DMS114 treated with DMSO at 0.1 percent for 48 hours (cell line): ENCODE data around the gene BMP8B.
A peak's percentile ranks its signal among the peaks of the same experiment; 100 is the strongest.

Source experiments
- DNase-seq: peaks from one replicate; lab custom pipeline; 2025; ENCODE audit not compliant: unreplicated experiment; lab: John Stamatoyannopoulos, UW

The BMP8B gene

GRCh38 chr1:39760074-39761008, 28.3 kb downstream of the BMP8B start:
- DNase-seq, result no peak

DNA sequence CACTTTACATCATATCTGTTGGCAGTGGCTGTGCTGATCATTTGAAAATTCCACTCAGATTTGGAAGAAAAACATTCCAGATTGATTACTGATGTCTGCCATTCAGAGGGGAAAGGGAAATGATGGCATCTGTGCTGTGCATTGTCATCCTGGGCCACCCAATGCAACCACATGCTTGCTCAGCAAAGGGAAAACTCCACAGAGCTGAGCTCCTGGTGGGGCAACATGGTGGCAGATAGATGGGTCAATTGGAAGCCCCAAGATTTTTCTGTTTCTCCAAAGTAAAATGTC, 29.3 kb downstream of the BMP8B start:
- DNase-seq, result no peak

DNA sequence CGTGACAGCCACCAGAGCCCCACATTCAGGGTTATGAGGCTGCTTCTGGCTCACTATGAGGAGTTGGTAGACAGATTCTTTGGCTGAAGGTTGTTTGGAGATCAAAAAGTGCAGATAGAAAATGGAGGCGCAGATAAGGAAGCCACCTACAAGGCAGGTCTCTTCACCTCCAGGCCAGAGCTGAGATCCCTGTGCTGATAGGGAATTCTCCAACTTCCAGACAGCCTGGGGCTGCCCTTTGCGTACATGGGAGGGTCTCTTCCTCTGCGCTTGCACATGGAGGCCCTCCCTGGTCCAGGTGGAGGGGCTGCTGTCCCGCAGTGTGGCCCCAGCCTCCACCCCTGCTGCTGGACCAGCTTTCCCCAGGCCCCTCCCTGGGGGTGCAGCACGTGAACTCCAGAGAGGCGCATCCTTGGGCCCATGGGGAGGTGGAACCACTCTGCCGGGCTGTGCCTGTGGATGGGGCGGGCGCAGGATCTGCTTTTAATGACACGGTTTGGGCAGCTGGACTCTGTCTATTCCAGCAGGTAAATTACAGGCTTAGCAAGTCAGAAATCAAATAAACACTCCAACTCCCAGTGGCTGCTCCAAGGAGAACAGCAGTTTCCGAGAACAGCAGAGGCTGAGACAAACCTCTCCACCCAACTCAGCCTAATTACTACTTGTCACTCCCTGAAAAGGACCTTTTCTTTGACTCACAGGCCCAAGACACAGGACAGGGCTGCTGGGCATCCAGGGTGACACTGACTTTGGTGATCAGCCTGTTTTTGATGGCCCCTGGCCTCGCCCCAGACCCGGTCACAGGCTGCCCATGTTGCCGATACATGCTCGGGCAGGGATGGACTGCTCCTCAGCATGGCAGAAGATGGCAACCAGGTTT, 29.9 kb downstream of the BMP8B start:
- no peak for DNase-seq

GRCh38 chr1:39757501-39757900, 31.2 kb downstream of the BMP8B start:
- no peak for DNase-seq

GRCh38 chr1:39755965-39756659, 32.6 kb downstream of the BMP8B start:
- no peak for DNase-seq

GRCh38 chr1:39754906-39755504, 33.7 kb downstream of the BMP8B start:
- DNase-seq, result no peak

DNA sequence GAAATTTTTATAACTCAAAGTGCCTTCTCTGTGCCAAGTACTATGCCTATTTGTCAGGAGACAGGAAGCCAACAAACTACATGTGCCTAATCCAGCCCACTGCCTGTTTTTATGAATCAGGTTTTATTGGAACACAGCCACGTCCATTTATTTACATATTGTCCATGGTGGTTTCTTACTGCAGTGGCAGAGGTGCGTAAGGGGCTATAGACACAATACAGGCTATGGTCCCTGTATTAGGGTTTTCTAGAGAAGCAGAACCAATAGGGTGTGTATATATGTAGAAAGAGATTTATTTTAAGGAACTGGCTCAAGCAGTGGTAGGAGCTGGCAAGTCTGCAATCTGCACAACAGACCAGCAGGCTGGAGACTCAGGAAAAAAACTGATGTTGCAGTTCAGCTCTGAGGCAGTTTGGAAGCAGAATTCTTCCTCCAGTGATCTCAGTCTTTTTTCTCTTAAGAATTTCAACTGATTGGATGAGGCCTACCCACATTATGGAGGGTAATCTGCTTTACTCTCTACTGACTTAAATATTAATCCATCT, 34.6 kb downstream of the BMP8B start:
- DNase-seq, result no peak

GRCh38 chr1:39753132-39754025, 35.3 kb downstream of the BMP8B start:
- DNase-seq, result no peak

- DNase-seq, result no peak
These were observed 36.0 kb downstream of the BMP8B start for GRCh38 chr1:39752703-39753102.

- DNase-seq, result no peak
These were observed 37.1 kb downstream of the BMP8B start for GRCh38 chr1:39751595-39751994.

DNA sequence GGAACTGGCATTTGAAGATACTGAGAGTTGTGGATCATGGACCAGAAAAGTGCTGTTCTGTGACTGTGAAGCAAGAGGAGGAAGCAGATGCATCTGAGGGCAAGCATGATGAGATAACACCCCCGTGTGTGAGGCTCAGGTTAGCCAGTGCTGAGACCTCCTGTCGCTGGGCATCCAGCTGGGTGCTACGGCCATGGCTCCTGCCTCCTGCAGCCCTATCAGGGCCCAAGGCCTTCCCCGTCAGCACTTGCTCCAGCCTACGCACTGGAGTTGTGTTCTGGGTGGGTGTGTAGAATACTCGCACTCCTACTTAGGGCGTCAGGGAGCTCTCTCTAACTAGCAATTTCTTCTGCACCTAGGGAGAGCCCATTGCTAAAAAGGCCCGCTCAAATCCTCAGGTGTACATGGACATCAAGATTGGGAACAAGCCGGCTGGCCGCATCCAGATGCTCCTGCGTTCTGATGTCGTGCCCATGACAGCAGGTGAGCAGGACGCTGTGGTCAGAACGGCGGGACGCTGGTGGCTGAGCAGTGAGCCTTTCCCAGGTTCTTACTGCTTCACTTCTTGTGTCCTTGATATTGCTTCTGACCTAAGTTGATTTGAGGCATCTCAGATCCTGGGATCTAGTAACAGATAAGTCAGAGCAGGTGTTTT, 43.5 kb downstream of the BMP8B start:
- no peak for DNase-seq

DNA sequence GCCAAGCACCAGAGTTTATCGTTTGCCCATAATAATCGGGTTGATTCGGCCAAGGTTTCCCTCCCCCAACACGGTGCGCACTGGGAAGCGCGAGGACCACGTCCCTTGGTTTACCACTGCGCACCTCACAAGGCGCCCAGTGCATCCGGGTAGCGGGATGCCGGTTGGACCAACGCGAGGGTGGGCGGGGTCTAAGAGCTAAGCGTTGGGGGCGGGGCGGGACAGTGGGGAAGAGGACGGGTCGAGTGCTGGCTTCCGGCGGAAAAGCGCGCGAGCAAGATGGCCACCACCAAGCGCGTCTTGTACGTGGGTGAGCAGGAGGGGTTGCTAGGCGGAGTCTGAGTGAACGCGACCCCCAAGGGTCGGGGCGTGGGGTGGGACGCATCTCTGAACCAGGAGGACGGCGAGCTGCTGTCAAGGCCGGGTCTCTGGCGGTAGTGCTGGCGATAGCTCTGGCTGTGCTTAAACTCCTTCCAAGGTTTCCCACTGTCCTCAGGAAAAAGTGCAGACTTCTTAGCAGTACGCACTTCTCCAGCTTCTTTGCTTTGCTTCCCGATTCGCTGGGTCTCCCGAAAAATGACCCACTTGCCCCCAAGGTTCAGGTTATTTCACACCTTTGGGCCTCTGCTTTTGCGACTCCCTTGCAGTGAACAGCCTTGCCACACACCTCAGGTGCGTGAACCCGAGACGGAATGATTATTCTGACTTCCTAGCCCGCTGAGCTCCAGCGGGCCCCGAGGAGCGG, 49.9 kb downstream of the BMP8B start, which contains the start of gene PPIE:
TSS of gene PPIE (plus strand) at position 261 of the 745 bp plus-strand sequence. CDS start at position 280, 19 bp downstream.
- peak; percentile 91 for DNase-seq

GRCh38 chr1:39737546-39738169, 51.0 kb downstream of the BMP8B start:
- DNase-seq, result no peak

DNA sequence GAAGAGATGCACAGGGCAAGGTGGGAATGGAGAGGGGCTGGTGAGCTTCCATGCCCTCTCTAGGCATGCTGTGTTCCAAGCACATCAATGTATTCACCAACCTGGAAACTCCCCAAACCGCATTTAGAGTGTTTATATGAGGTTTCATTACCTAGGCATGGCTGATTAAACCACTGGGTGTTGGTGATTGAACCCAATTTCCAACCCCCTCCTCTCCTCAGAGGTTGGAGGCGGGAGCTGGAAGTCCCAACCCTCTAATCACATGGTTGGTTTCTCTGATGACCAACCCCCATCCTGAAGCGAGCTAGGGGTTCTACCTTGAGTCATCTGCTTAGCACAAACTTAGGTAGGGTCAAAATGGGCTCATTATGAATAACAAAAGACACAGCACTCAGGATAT, 52.9 kb downstream of the BMP8B start:
- DNase-seq, result no peak

DNA sequence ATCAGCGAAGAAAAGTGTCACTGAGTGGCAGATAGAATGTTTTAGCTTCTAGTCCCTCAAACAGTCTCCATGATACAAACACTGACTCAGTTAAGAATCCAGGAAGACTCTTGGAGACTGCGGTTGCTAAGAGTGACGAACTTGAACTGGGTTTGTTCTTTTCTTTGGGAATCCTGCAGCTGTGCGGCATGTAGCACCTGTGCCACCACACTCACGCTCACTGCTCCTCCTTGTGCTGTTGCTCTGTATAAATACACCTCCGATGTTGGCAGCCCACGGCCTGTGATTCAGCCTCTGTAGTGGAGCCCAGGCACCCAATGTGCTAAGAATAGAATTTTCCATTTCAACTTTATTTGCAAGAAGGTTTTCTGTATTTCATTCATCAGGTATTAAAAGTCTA, 55.5 kb downstream of the BMP8B start:
- DNase-seq, result no peak

DNA sequence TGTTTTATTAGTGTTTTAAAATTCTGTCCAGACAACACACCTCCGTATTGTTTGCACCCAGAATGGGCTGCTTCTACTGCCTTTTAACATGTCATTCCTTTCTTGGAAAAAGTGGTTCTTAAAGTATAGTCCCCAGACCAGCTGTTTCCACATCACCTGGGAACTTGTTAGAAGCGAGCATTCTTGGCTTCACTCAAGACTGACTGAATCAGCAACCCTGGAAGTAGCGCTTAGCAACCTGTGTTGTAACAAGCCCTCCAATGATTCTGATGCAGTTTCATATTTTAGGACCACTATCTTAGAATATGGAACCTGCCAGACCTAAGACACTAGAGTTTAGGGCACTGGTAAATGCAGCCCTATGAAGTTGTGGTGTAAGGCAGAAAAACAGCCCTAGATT, 55.9 kb downstream of the BMP8B start:
- DNase-seq, result no peak

GRCh38 chr1:39729842-39730241, 58.8 kb downstream of the BMP8B start:
- DNase-seq, result no peak

DNA sequence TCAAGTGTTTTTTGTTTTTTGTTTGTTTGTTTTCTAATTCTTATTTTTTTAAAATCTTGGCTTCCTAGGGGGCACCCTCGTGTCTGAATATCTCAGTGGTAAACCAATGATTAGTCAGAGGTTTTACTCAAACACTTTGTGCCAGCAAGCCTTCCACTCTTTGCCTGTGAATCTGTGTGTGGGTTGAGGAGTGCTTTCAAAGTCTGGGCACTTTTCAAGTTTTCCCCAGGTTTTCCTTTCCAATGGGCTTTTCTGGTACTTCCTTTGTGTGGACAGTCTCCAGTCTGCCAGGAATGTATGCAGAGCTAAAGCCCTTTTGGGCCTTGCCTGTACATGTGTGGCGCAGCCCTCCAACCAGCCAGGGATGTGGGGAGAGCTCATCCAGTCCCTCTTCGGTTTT, 59.6 kb downstream of the BMP8B start:
- DNase-seq, result no peak
